Measurements from ENCODE around the gene DVL1. TPM values are rescaled to one million over a fixed set of nuclear protein-coding genes. Genes with fewer than 3 reads are reported as not detected.

The DVL1 gene
- total RNA-seq, 1 experiment from 2014 or later, result 91.4 TPM

- Mint-ChIP-seq H3K27ac (no peak overlapping the region), H3K27me3 (ENCODE audit: low read depth) (peaks cover 35% of the 10 kb centered on the region), H3K4me1 (no peaks in the 10 kb centered on the region), H3K9me3 (no peaks in the 10 kb centered on the region), H3K36me3 (no peaks in the 10 kb centered on the region), H3K4me3 (no peak overlapping the region)
- DNase-seq (ENCODE audit: low spot score) (no peak), ATAC-seq (no peak)
- CTCF ChIA-PET, result no interaction called here
- POLR2A ChIA-PET, result no interaction called here
- TF ChIP-seq, protein P1, sequence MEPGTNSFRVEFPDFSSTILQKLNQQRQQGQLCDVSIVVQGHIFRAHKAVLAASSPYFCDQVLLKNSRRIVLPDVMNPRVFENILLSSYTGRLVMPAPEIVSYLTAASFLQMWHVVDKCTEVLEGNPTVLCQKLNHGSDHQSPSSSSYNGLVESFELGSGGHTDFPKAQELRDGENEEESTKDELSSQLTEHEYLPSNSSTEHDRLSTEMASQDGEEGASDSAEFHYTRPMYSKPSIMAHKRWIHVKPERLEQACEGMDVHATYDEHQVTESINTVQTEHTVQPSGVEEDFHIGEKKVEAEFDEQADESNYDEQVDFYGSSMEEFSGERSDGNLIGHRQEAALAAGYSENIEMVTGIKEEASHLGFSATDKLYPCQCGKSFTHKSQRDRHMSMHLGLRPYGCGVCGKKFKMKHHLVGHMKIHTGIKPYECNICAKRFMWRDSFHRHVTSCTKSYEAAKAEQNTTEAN (CRISPR knock-in tag; IDR thresholded peaks at IDR 0.05), result no peak
- TF ChIP-seq PREB (CRISPR knock-in tag; IDR thresholded peaks at IDR 0.05; ENCODE audit: borderline replicate concordance), result no peak
- no peak for TF ChIP-seq ZNF317 (CRISPR knock-in tag; IDR thresholded peaks at IDR 0.05; ENCODE audit: borderline replicate concordance, low read depth)
- TF ChIP-seq AFF4 (CRISPR knock-in tag; IDR thresholded peaks at IDR 0.05; ENCODE audit: borderline replicate concordance), result no peak
- TF ChIP-seq, protein P2, sequence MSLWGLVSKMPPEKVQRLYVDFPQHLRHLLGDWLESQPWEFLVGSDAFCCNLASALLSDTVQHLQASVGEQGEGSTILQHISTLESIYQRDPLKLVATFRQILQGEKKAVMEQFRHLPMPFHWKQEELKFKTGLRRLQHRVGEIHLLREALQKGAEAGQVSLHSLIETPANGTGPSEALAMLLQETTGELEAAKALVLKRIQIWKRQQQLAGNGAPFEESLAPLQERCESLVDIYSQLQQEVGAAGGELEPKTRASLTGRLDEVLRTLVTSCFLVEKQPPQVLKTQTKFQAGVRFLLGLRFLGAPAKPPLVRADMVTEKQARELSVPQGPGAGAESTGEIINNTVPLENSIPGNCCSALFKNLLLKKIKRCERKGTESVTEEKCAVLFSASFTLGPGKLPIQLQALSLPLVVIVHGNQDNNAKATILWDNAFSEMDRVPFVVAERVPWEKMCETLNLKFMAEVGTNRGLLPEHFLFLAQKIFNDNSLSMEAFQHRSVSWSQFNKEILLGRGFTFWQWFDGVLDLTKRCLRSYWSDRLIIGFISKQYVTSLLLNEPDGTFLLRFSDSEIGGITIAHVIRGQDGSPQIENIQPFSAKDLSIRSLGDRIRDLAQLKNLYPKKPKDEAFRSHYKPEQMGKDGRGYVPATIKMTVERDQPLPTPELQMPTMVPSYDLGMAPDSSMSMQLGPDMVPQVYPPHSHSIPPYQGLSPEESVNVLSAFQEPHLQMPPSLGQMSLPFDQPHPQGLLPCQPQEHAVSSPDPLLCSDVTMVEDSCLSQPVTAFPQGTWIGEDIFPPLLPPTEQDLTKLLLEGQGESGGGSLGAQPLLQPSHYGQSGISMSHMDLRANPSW (CRISPR knock-in tag; conservative IDR thresholded peaks at IDR 0.05; ENCODE audit: low read depth), result no peak
- TF ChIP-seq MYBL2 (CRISPR knock-in tag; IDR thresholded peaks at IDR 0.05), result no peak
- no peak for TF ChIP-seq GABPB1 (CRISPR knock-in tag; IDR thresholded peaks at IDR 0.05)
- TF ChIP-seq TCF7 (CRISPR knock-in tag; IDR thresholded peaks at IDR 0.05; ENCODE audit: low read depth), result no peak
- no peak for TF ChIP-seq CDX4 (CRISPR knock-in tag; IDR thresholded peaks at IDR 0.05; ENCODE audit: borderline replicate concordance)
- TF ChIP-seq OVOL2 (CRISPR knock-in tag; IDR thresholded peaks at IDR 0.05; ENCODE audit: borderline replicate concordance), result no peak
- no peak for TF ChIP-seq EMX1 (CRISPR knock-in tag; IDR thresholded peaks at IDR 0.05)
- TF ChIP-seq AR (CRISPR knock-in tag; IDR thresholded peaks at IDR 0.05), result no peak
- TF ChIP-seq, protein P3, sequence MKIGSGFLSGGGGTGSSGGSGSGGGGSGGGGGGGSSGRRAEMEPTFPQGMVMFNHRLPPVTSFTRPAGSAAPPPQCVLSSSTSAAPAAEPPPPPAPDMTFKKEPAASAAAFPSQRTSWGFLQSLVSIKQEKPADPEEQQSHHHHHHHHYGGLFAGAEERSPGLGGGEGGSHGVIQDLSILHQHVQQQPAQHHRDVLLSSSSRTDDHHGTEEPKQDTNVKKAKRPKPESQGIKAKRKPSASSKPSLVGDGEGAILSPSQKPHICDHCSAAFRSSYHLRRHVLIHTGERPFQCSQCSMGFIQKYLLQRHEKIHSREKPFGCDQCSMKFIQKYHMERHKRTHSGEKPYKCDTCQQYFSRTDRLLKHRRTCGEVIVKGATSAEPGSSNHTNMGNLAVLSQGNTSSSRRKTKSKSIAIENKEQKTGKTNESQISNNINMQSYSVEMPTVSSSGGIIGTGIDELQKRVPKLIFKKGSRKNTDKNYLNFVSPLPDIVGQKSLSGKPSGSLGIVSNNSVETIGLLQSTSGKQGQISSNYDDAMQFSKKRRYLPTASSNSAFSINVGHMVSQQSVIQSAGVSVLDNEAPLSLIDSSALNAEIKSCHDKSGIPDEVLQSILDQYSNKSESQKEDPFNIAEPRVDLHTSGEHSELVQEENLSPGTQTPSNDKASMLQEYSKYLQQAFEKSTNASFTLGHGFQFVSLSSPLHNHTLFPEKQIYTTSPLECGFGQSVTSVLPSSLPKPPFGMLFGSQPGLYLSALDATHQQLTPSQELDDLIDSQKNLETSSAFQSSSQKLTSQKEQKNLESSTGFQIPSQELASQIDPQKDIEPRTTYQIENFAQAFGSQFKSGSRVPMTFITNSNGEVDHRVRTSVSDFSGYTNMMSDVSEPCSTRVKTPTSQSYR (CRISPR knock-in tag; IDR thresholded peaks at IDR 0.05), result no peak
Measured at GRCh38 chr1:1367315-1367714, 18.1 kb upstream of the DVL1 start.

All from WTC11 (cell line).